Subcutaneous adipose tissue (tissue), 4 donors: ENCODE results near the gene IFT57. TPM values are rescaled to one million over a fixed set of nuclear protein-coding genes. Genes with fewer than 3 reads are reported as not detected.

Experiments
- CTCF ChIP-seq: fragments of 450-650 bp; IDR thresholded peaks from one replicate; pipeline ENCODE4 v1.5.1; 2016; ENCODE audit warnings: low read depth, mild to moderate bottlenecking, control low read depth, antibody characterized with exemption, moderate library complexity
- total RNA-seq, 4 donors: library from RNA; depleted of rRNA; stranded (reverse); fragments of >200 nt; gene quantifications; one replicate each; pipeline ENCODE4 v1.1.0, GENCODE V29; 2016

IFT57 gene
- total RNA-seq, 4 donors from 2014 or later: 24.3 to 53.3 (median 34.4) TPM

- TF ChIP-seq CTCF: no peak
Observed at GRCh38 chr3:108134555-108134880, 87.7 kb downstream of the IFT57 start.

- no peak for TF ChIP-seq CTCF
Observed at GRCh38 chr3:108133858-108134554, 88.2 kb downstream of the IFT57 start.

GRCh38 chr3:108133048-108133369 is 89.2 kb downstream of the IFT57 start:
- no peak for TF ChIP-seq CTCF

- TF ChIP-seq CTCF: no peak
Observed at GRCh38 chr3:108131475-108132134, 90.6 kb downstream of the IFT57 start.

GRCh38 chr3:108130701-108131474 is 91.3 kb downstream of the IFT57 start:
- no peak for TF ChIP-seq CTCF

- TF ChIP-seq CTCF: no peak
Observed at GRCh38 chr3:108130236-108130635, 92.0 kb downstream of the IFT57 start.

- TF ChIP-seq CTCF: no peak
Observed at GRCh38 chr3:108127301-108127988, 94.8 kb downstream of the IFT57 start.
